SIG-M5 (cell line): ENCODE results near the gene NAA80.
A peak's percentile ranks its signal among the peaks of the same experiment; 100 is the strongest.

Experiments
- DNase-seq: peaks from one replicate; lab custom pipeline; 2025; lab: John Stamatoyannopoulos, UW

Gene NAA80, protein sequence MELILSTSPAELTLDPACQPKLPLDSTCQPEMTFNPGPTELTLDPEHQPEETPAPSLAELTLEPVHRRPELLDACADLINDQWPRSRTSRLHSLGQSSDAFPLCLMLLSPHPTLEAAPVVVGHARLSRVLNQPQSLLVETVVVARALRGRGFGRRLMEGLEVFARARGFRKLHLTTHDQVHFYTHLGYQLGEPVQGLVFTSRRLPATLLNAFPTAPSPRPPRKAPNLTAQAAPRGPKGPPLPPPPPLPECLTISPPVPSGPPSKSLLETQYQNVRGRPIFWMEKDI

DNA sequence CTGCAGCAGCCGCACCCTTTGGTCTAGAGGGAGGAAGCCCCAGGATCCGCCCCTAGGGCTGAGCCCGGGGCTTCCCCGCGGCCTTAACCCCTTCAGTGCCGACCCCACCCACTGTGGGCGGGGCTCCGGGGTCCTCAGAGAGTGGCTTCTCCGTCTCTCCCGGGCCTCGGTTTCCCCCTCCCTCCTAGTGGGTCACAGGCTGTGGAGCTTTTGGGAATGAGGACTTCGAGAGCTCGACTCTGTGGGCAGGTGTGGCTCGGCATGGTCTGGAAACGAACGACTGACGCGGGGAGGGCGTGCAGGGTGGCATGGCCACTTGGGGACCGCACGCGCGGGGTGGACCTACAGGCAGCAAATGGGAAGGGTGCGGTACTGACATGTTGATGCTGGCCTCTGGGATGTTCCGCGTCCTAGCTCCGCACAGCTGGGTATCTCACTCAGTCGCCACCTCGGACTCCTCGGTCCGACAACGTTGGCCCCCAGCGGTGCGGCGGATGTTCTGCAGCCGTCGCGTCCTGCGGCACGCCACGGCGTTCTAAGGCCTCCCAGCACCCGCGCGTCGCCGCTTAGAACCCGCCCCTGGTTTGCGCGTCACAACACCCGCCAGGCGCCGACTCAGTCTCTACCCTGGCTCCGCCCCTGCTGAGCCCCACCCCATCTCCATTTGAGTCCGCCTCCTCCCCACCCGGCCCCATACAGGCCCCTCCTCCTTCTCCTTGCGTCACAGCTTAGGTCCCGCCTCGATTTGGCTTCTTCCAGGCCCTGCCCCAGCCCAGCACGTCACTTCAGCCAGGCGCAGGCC is at the start of gene NAA80, which contains the start of gene HYAL3:
TSS of gene NAA80 (minus strand) at position 570 of the 802 bp plus-strand sequence. CDS start 1,942 bp downstream, outside the sequence.
TSS of gene HYAL3 (minus strand) at position 570 of the 802 bp plus-strand sequence. CDS start 3,803 bp downstream, outside the sequence.
- DNase-seq = peak; percentile 89

DNA sequence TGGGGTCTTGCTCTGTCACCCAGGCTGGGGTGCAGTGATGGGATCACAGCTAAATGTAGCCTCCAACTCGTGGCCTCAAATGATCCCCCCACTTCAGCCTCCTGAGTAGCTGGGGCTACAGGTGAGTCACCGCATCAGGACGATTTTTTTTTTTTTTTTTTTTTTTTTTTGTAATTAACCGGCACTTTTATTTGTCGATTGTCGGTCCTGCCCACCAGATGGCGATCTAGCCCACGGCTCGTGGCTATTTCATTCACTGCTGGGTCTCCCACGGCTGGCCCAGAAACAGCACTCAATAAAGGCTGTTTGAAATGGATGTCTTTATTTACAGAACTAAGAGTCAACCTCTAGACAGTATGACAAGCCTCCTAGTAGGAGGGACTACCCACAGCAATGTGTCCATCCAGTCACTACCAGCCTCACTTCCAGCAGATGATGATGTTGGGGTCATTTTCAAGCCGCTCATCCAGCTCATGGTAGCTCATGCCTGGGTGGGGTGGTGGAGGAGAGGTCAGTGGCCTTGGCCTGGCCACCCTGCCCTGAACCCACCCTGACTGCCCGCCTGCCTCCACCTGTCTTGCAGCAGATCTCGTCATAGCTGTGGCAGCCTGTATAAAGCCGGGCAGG is 48.1 kb upstream of the NAA80 start:
- peak; percentile 28 for DNase-seq

DNA sequence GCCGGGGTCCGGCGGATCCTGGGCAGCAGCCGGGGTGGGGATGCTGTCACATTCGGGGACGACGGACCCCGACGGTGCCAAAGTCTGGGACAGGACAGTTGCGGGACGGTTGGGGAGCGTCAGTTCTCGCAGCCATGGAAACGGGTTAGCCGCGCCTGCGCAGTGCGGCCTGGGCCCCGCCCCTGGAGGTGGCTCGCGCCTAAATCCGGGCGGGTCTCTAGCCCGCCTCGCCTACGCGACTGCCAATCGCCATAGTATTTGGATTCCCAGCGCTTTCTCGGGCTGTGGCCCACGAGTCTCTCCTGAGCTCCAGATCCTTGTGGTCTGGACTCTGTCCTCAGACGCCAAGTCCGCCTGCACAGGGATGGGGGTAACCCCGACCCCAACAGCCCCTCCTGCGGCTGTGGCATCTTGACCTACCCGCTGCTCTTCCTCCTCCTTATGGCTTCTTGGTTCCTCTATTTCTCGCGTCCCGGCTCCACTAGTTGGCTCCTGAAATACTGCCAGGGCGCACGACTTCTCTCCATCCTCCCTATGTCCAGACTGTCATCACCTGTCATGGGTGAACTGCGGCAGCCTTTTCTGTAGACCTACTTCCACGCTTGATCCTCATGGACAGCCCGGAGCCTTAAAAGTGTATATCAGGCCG is 46.5 kb upstream of the NAA80 start, which contains the start of gene ZMYND10:
TSS of gene ZMYND10 (minus strand) at position 147 of the 649 bp plus-strand sequence. CDS start 153 bp downstream, outside the sequence.
- DNase-seq = no peak

DNA sequence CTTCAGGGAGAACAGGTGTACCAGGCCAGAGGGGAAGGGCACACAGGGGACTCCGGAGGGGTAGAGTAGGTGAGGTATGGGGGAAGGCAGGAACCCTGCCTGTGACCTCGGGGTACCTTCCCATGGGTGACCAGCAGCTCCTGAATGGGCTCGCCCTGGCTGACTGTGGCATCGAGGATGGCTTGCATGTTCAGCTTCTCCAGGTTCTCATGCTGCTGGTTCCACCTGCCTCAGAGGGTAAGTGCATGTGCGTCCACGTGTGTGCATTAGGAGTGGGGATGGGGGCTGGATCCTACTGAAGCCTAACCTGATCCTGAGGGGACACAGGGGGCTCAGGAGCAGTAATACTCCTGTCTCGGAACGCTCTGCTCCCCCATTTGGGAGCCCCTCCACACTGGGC is 45.8 kb upstream of the NAA80 start:
- DNase-seq = no peak

DNA sequence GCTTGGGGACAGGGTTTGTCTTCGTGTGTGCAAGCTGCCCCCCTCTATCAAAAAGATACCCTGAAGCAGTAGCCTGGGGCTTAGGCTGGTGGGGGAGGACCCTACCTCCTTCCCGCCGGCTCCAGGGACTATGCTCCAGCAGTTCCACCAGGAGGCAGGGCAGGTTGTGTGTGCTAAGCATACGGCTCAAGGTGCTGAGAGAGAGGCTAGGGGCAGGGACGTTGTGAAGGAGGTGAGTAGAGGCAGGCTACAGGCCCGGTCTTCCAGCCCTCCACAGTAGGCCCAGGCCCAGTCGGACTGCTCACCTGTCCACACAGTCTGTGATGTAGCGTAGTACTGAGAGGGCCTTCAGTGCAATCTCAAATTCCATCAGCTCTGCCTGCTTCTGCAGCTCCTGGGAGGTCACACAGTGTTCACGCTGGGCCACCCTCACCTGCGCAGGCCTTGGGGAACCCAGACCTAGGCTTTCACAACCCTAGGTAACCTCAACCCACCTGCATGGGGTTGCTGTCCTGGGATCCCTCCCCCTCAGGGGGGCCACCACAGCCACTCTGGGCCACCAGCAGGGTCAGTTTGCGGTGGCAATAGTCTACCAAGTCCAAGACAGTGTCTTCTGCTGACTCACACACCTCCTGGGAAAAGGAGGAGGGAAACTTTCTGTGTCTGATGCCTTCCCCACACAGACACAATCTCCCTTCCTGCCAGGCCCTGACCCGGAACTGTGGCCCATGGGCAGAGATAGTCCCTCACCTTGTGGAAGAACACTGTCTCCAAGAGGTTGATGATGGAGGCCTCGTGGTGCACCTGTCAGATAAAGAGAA is 43.8 kb upstream of the NAA80 start:
- DNase-seq = no peak

DNA sequence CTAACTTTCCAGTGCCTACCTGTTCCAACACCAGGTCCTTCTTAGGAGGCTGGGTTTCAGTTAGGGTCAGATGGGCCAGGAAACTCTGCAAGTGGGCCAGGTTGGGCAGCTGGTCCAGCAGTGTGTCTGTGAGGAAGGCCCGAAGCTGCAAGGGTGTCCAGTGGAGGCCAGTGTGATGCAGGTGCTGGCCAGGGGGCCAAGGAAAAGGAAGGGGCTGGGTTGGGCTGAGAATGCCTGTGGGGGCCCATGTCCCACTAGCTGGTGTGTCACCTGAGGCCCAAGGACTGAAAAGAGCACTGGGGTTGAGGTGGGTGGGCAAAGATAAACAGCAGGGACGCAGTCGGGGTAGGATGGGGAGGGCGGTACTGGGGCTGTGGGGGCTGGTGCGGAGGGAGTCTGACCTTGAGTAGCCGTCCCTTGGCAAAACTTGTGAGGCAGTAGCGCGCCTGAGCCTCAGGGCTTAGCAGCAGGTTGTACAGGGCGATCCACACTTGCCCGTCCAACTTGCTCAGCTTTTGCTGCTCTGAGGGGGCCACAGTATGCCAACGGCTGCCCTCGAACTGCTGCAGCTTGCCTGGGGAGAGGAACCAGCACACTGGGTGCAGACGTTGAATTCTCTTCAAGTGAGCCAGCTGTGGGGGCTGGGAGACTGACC is 42.9 kb upstream of the NAA80 start:
- no peak for DNase-seq

DNA sequence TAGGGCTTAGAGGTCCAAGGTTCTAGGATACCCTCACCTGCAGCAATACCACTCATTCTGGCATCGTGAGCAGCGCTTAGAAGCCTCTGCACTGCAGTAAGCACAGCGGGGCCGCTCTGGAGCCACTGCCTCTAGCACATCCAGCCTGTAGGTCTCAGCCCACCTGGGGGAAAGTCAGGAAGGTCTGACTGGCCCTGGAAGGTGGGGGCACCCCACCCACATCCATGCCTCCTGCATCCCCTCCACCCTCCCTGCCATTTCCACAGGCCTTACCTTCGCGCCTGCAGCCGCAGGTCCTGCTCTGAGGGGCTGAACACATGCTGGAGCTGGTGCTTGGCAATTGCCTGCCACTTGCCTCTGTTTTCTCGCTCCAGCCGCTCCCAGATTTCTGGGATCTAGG is 42.3 kb upstream of the NAA80 start:
- DNase-seq = no peak

DNA sequence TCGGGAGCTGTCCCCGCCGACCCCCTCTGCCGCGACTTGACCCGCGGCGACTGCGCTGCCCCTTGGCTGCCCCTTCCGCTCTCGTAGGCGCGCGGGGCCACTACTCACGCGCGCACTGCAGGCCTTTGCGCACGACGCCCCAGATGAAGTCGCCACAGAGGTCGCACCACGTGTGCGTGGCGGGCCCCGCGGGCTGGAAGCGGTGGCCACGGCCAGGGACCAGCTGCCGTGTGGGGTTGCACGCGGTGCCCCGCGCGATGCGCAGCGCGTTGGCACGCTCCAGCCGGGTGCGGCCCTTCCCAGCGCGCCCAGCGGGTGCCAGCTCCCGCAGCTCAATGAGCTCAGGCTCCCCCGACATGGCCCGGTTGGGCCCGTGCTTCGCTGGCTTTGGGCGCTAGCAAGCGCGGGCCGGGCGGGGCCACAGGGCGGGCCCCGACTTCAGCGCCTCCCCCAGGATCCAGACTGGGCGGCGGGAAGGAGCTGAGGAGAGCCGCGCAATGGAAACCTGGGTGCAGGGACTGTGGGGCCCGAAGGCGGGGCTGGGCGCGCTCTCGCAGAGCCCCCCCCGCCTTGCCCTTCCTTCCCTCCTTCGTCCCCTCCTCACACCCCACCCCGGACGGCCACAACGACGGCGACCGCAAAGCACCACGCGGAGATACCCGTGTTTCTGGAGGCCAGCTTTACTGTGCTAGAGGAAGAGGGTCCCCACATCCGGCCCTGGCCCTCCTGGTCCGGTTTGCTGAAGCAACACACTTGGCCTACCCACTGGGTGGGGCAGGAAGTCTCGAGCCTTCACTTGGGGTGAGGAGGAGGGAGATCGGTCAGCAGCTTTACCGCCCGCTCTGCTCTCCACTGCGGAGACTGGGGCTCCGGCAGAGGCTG is 41.5 kb upstream of the NAA80 start, which contains the start of gene RASSF1:
TSS of gene RASSF1 (minus strand) at position 389 of the 882 bp plus-strand sequence. CDS start at position 358, 31 bp downstream.
- peak; percentile 43 for DNase-seq

DNA sequence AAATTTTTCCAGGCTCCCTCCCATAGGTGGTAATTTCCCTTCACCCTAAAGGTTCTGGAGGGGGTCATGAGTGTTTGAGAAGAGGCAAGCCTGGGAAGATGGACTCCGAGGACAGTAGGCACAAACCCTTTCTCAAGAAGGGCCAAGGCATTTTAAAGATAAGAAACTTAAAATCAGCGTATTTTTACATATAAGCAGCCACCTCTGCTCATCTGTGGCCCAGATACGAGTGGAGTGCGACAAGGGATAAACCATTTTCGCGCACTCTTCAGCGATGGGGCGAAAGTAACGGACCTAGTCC is 40.9 kb upstream of the NAA80 start:
- no peak for DNase-seq

DNA sequence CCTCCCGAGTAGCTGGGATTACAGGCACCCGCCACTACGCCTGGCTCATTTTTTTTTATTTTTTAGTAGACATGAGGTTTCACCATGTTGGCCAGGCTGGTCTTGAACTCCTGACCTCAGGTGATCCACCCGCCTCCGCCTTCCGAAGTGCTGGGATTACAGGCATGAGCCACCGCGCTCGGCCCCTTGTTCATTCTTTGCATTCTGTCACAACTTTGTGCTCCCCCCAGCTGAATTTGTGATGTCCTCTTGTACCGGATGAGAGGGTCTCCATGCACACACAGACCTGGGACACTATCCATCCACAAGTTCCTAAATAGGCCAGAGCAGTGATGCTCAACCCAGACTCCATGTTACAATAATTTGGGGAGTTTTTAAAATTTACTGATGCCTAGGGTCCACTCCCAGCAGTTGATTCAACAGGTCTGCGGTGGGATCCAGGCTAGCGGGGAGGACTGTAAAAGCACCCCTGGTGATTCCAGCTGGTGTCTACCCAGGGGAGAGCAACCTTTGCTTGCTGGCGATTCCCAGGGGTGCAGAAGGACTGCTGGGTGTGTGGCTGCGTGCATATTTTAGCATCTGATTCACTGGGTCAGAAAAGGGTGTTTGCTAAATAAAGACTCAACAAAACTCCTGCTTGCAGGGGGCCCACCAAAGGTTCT is 40.4 kb upstream of the NAA80 start:
- no peak for DNase-seq

DNA sequence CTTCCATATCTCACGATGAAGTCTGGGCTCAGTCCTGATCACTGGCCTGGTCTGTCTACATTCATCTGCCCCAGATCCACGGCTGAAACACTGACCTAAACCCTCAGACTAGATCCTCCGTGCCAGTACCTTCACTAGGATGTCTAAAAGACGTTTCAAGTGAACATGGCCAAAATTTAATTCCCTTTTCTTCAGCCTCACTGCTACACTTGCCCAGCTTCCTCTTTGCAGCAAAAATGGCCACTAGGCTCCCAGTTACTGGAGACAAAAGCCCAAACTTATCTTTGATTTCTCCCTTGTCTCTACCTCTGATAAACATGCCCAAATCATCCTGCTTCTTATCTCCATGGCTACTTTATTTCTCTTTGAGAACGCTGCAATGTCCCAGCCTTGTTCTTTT is 39.8 kb upstream of the NAA80 start:
- DNase-seq = no peak

DNA sequence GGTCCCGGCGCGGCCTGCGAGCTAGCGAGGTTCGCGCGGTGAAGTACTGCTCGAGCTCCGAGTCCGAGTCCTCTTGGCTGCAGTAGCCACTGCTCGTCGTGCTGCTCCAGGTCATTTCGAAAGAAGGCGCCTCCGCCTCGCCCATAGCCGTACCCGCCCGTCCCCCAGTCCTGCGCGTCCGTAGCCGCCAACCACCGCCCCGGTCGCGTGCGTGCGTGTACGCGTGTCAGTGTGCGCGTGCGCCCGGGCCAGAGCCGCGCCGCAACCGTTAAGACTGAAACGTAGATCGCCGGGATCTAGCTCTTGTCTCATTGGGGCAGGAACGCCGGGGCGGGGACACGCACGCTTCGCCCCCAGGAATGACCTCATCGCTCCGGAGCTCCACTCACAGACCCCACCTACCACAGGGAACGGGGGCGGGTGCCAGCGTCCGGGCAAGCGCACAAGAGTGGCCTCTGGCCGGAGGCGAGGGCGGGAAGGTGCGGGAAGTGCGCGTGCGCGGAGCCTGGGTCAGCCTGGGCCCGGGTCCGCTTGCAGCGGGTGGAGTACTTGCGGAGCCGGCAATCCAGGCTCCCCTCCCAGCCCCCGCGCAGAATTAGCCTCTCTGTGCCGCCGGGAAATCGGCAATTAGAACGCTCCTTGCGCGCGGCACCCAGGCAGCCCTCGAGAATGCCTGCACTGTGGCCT is 38.1 kb upstream of the NAA80 start:
- peak; percentile 92 for DNase-seq

DNA sequence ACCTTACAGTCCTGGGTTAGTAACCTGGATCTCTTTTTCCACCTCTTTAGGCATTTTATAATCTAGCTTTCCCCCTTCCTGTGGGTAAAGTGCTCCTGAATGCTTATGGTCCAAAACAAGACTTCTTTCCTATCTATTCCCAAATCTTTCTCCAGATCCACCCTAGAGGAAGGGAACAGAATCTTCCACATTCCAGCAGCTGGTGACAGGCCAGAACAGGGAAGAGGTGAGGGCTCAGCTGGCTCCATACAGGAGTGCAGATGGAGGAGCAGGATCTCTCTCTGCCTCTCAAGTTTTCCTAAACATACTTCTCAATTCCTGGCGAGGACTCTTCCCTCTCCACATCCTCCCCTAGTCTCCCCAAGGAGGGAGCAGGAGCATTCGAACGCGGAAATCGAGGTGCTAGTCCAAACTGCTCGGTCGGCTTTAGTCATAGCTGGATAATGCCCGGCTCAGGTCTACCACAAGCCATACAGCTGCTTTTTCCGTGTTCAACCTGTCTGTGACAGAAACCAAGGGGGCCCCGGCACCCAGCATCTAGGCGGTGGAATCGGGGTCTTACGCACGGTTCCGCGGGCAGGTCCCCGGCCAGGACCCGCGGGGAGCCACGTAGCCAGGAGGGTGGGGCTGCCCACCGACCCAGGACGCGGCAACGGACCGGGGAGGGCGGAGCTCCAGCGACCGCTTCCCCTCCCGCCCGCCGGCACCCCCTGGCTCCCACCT is 37.4 kb upstream of the NAA80 start:
- DNase-seq = no peak

DNA sequence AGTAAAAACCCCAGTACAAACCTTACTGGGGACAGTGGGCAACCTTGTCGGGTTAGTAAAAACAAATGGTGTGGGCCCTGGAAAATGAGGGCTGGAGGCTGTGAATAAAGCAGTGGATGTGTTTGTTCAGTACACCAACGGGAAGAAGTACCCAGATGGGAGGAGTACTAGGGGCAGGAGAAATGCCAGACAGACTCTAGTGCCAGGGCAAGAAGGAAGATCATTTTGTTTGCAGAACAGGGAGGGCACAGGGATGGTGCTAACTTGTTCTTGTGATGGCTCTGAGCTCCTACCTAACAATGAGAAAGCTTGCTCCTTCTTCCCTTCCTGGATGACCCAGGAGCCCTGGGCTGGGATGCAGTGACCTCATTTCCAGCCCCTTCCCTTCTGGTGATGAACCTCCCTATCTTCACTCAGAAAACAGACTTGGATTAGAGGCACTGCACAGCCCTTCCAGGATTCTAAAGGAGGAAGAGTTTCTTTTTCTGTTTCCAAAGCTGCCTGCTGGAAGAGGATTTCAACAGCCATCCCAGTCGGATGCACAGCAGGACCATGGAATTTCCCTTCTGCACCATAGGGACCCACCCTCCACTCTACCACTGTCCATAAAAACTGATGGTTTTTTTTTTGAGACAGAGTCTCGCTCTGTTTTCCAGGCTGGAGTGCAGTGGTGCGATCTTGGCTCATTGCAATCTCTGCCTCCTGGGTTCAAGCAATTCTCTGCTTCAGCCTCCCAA is 35.3 kb upstream of the NAA80 start:
- DNase-seq = no peak

DNA sequence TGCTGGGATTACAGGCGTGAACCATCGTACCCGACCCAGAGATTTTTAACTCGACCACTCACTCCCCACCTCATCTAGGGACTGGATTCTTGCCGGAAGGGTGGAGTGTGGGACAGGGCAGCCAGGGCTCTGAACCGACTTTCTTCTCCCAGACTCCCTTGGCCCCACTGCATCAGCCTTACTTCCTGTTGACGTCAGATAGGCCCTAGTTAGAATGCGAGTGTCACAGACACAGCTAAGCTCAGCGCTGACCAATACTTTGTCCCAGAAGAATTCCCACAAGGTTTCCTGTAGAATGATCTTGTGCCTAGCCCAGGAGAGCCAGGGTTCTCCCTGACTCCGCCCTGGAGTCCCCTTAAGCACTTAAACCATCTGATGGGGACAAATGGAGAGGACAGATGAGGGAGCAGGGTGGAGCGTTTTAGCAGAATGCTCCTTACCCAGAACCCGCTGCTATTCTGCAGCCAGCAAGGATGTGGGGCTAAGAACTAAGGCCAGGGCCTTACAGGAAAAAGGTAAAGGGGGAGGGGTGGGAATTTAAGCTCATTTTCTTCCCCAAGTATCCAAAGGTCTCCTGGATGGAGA is 34.6 kb upstream of the NAA80 start:
- DNase-seq = no peak

DNA sequence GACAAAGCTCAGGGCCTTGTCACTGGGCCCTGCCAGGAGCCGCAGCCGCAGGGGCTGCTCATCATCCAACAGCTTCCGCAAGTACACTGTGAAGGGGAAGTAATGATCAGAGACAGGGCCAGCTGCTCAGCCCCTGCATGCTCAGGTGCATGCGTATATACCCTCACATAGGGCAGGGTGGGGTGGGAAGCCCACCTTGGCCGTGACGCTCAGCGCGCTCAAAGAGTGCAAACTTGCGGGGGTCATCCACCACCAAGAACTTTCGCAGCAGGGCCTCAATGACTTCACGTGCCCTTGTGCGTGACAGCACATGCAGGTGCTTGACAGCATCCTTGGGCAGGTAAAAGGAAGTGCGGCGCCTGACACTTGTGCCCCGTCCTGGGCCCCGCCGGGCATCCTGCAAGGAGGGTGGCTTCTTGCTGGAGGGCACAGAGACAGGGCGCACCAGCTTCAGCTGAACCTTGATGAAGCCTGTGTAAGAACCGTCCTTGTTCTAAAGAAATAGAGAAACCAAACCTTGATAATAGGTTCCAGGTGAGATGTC is 32.2 kb upstream of the NAA80 start:
- no peak for DNase-seq

DNA sequence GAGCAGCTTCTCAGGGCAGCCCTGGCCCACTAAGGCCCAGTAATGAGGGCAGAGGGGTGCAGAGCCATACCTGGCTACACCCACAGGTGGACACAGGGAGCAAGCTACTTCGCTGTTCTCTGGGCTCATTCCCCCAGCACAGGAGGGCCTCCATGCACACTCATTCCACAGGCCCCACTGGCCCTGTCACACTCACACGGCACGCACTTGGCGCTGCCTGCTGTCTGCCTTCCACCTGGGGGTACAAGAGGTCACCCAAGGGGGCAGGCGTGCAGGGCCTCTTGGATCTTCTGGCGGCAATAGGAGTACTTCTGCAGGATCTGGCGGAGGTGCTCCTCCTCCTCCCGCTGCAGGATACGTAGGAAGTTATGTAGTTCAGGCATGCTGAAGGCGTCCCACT is 31.1 kb upstream of the NAA80 start:
- no peak for DNase-seq
